NT2/D1 (cell line): ENCODE data around the gene PRKAG2.
A peak's percentile ranks its signal among the peaks of the same experiment; 100 is the strongest.
"Not testable (repeated sequence)": the region's sequence is repeated elsewhere in the genome, so short reads cannot be mapped to it uniquely, and the experiment has no call there.

Experiments used
- DNase-seq: peaks from one replicate; pipeline ENCODE4 v3.0.0-alpha.2; 2011; ENCODE audit warnings: low read depth, low spot score
- H3K27me3 ChIP-seq: 2 replicates; pipeline ENCODE4 v1.6.0; 2011; ENCODE audit warnings: mild to moderate bottlenecking; ENCODE audit not compliant: insufficient read length, insufficient read depth
- H3K36me3 ChIP-seq: 2 replicates; pipeline ENCODE4 v1.6.1; 2011; ENCODE audit warnings: mild to moderate bottlenecking, low read length, mixed read lengths; ENCODE audit not compliant: insufficient read depth, insufficient read length
- H3K4me1 ChIP-seq: 2 replicates; pipeline ENCODE4 v1.5.1; 2011; ENCODE audit not compliant: insufficient read depth, insufficient read length
- H3K4me3 ChIP-seq: 2 replicates; pipeline ENCODE4 v1.5.1; 2011; ENCODE audit warnings: low read depth; ENCODE audit not compliant: insufficient read length
- H3K9ac ChIP-seq: 2 replicates; pipeline ENCODE4 v1.6.0; 2011; ENCODE audit warnings: low read depth; ENCODE audit not compliant: insufficient read length
- H3K9me3 ChIP-seq: 2 replicates; pipeline ENCODE4 v1.5.1; 2011; ENCODE audit warnings: mild to moderate bottlenecking, low read length; ENCODE audit not compliant: insufficient read depth
- SUZ12 ChIP-seq: IDR thresholded peaks from 2 replicates; pipeline ENCODE4 v1.6.1; 2011; ENCODE audit not compliant: insufficient read length, insufficient read depth; ENCODE audit errors: extremely low read depth
- YY1 ChIP-seq: IDR thresholded peaks from 2 replicates; pipeline ENCODE4 v1.6.1; 2011; ENCODE audit not compliant: insufficient read length, insufficient read depth
- ZNF274 ChIP-seq: IDR thresholded peaks from 2 replicates; pipeline ENCODE4 v1.6.1; 2011; ENCODE audit warnings: mild to moderate bottlenecking, low read depth, low read length

PRKAG2 gene

GRCh38 chr7:151520419-151521261 lies 356.3 kb downstream of the PRKAG2 start:
- DNase-seq = no peak
- H3K4me3 ChIP-seq = no peak overlapping the region

GRCh38 chr7:151519765-151520418 lies 357.0 kb downstream of the PRKAG2 start, which contains the start of gene RHEB:
TSS of gene RHEB (minus strand) at chr7:151519895. CDS start at chr7:151519511, 384 bp downstream.
- H3K36me3 ChIP-seq = no peaks in the 10 kb centered on the region
- peak within 1 kb of the TSS; percentile 92 for H3K9ac ChIP-seq
- H3K4me3 ChIP-seq = peak within 1 kb of the TSS; percentile 47
- H3K4me1 ChIP-seq = no peaks in the 10 kb centered on the region
- H3K27me3 ChIP-seq = no peaks in the 10 kb centered on the region
- DNase-seq = peak; percentile 100
- peaks cover 9% of the 10 kb centered on the region; the same call in 1 of the 2 replicates for H3K9me3 ChIP-seq
- TF ChIP-seq ZNF274 (no peak), YY1 (no peak)

More at GRCh38 chr7:151520419-151521261, 356.3 kb downstream of the PRKAG2 start:
- H3K27me3 ChIP-seq = no peaks in the 10 kb centered on the region
- no peak overlapping the region for H3K9ac ChIP-seq
- no peaks in the 10 kb centered on the region for H3K36me3 ChIP-seq
- peaks cover 9% of the 10 kb centered on the region; the same call in 1 of the 2 replicates for H3K9me3 ChIP-seq
- TF ChIP-seq YY1 (no peak), ZNF274 (no peak), SUZ12 (no peak)
- H3K4me1 ChIP-seq = no peaks in the 10 kb centered on the region

- peak overlapping the region; percentile 92 for H3K9ac ChIP-seq
- peak overlapping the region; percentile 47 for H3K4me3 ChIP-seq
- not testable (repeated sequence) for H3K27me3 ChIP-seq, DNase-seq, H3K36me3 ChIP-seq, H3K4me1 ChIP-seq
- H3K9me3 ChIP-seq = peaks cover 15% of the 10 kb centered on the region; the same call in 1 of the 2 replicates
These were observed 357.8 kb downstream of the PRKAG2 start for GRCh38 chr7:151518947-151519764.

GRCh38 chr7:151518105-151518946 lies 358.6 kb downstream of the PRKAG2 start:
- Histone ChIP-seq H3K4me3 (peak overlapping the region; percentile 47), H3K36me3 (no peaks in the 10 kb centered on the region), H3K9ac (peak overlapping the region; percentile 92), H3K4me1 (no peaks in the 10 kb centered on the region), H3K27me3 (no peaks in the 10 kb centered on the region), H3K9me3 (peaks cover 16% of the 10 kb centered on the region; the same call in 1 of the 2 replicates)
- DNase-seq = peak; percentile 22
- TF ChIP-seq SUZ12 (no peak), YY1 (no peak), ZNF274 (no peak)

- H3K4me1 ChIP-seq = no peaks in the 10 kb centered on the region
- peak overlapping the region; percentile 92 for H3K9ac ChIP-seq
- no peak for DNase-seq
- peak overlapping the region; percentile 47 for H3K4me3 ChIP-seq
- no peaks in the 10 kb centered on the region for H3K27me3 ChIP-seq
- H3K9me3 ChIP-seq = peaks cover 16% of the 10 kb centered on the region; the same call in 1 of the 2 replicates
- H3K36me3 ChIP-seq = no peaks in the 10 kb centered on the region
- TF ChIP-seq SUZ12 (no peak), ZNF274 (no peak), YY1 (no peak)
These were observed 359.3 kb downstream of the PRKAG2 start for GRCh38 chr7:151517601-151518104.

- DNase-seq = no peak
- H3K9me3 ChIP-seq = peaks cover 13% of the 10 kb centered on the region; the same call in 1 of the 2 replicates
- no peaks in the 10 kb centered on the region for H3K27me3 ChIP-seq
- H3K36me3 ChIP-seq = no peaks in the 10 kb centered on the region
- H3K4me3 ChIP-seq = no peak overlapping the region
- TF ChIP-seq SUZ12 (no peak), ZNF274 (no peak), YY1 (no peak)
- no peak overlapping the region for H3K9ac ChIP-seq
- H3K4me1 ChIP-seq = no peaks in the 10 kb centered on the region
These were observed 361.7 kb downstream of the PRKAG2 start for GRCh38 chr7:151515276-151515565.
